ENCODE results near the gene MEMO1. TPM values are rescaled to one million over a fixed set of nuclear protein-coding genes. Genes with fewer than 3 reads are reported as not detected.

MEMO1 gene
- total RNA-seq, 2 experiments from 2014 or later: 50.1 to 52.3 TPM

DNA sequence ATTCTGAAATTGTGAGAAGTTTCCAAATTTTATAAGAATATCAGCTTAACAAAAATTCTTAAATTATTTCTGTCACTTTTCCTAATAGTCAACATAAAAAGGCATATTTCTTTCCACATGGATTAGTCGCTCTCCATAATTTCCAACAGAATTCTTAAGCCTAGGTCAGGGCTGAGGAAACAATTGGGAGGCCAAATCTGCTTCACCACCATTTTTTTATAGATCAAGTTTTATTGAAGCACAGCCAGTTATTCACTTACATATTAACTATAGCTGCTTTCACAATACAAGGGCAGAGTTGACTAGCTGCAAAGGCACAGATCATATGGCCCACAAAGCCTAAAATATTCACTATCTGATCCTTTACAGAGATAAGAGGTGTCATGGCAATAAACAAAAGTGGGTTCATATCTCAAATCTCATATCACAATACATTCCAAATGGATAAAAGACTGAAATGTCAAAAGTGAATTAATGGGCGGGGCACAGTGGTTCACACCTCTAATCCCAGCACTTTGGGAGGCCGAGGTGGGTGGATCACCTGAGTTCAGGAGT is 18.7 kb downstream of the MEMO1 start:
- Mint-ChIP-seq H3K9me3 (no peaks in the 10 kb centered on the region), H3K36me3 (ENCODE audit: low read depth) (peaks cover 16% of the 10 kb centered on the region), H3K27ac (no peak overlapping the region), H3K4me3 (no peak overlapping the region), H3K4me1 (peaks cover 32% of the 10 kb centered on the region), H3K27me3 (no peaks in the 10 kb centered on the region)
- DNase-seq: no peak
- CTCF ChIA-PET: interaction anchor here (1.0 kb wide), 1 partner anchor 16 kb away, joined by 4 read pairs; no protein-coding TSS in a partner anchor
- POLR2A ChIA-PET: interaction anchor here (0.6 kb wide), 1 partner anchor 552 kb away, joined by 6 read pairs; no protein-coding TSS in a partner anchor

GRCh38 chr2:31989946-31990345 is 20.9 kb downstream of the MEMO1 start:
- H3K36me3 Mint-ChIP-seq (ENCODE audit: low read depth): peaks cover 13% of the 10 kb centered on the region
- POLR2A ChIA-PET: interaction anchor here (0.6 to 0.7 kb wide), 2 partner anchors 74 to 394 kb away, joined by 3 to 8 read pairs; partner anchors contain the start of gene SPAST
- CTCF ChIA-PET: interaction anchor here (0.6 to 1.5 kb wide), 3 partner anchors 10 to 1143 kb away, joined by 3 to 7 read pairs (median 4); no protein-coding TSS in a partner anchor

DNA sequence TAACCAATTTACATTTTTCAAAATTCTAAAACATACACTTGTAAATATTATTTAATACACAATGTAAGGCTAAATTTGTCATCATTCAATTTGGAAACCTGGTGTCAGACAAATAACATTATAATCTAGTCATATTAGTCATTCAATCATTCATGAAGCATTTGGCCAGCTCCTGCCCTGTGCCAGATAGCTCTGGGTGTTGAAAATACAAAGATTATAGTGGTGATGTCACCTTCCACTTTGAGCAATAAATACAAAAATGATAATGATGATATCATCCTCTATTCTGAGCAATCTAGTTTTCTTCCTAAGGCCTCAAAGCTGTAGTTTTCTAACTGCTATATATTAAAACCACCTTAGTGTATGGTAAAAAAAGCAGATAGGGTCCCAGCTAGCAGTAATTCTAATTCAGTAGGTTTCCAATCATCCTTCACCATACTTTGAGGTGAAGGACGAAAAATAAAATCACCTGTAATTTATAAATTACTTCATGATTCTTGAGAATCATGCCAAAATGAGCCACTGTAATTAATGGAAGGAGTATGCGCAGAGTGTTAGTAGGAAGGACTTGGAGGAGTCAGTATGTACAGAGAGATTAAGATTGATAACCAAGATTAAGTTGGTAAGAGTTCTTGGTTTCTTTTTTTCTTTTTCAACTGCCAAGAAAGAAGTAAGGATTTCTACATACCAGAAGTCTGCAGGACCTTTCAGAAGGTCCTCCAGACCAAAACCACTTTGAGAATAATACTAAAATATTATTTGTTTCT is 23.2 kb downstream of the MEMO1 start:
- Mint-ChIP-seq H3K4me1 (peaks cover 18% of the 10 kb centered on the region), H3K27ac (no peak overlapping the region), H3K36me3 (ENCODE audit: low read depth) (peaks cover 18% of the 10 kb centered on the region), H3K27me3 (no peaks in the 10 kb centered on the region), H3K4me3 (no peak overlapping the region), H3K9me3 (no peaks in the 10 kb centered on the region)
- no peak for DNase-seq
- CTCF ChIA-PET: interaction anchor here (1.0 kb wide), 1 partner anchor 49 kb away, joined by 4 read pairs; no protein-coding TSS in a partner anchor
- POLR2A ChIA-PET: no interaction called here

More at GRCh38 chr2:31989946-31990345, 20.9 kb downstream of the MEMO1 start:
- Mint-ChIP-seq H3K27ac (no peak overlapping the region), H3K27me3 (no peaks in the 10 kb centered on the region), H3K9me3 (no peaks in the 10 kb centered on the region), H3K4me1 (peaks cover 21% of the 10 kb centered on the region), H3K4me3 (no peak overlapping the region)
- DNase-seq: no peak

DNA sequence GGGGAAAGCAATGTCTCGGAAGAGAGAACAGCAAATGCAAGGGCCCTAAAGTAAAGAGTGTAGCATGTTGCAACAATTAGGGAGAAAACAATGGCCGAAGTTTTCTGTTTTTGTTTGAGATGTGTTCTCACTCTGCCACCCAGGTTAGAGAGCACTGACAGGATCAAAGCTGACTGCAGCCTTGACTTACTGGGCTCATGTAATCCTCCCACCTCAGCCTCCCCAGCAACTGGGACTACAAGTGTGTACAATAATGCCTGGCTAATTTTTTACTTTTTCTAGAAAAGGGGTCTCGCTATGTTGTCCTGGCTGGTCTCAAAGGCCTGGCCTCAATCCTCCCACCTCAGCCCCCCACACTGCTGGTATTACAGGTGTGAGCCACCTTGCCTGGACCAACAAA is 23.9 kb downstream of the MEMO1 start:
- Mint-ChIP-seq H3K4me1 (peaks cover 14% of the 10 kb centered on the region), H3K9me3 (no peaks in the 10 kb centered on the region), H3K27ac (no peak overlapping the region), H3K4me3 (no peak overlapping the region), H3K27me3 (no peaks in the 10 kb centered on the region), H3K36me3 (ENCODE audit: low read depth) (peaks cover 16% of the 10 kb centered on the region)
- ChIA-PET POLR2A (interaction anchor here (0.6 kb wide), 1 partner anchor 18 kb away, joined by 5 read pairs; no protein-coding TSS in a partner anchor), CTCF (interaction anchor here (1.0 kb wide), 1 partner anchor 49 kb away, joined by 4 read pairs; no protein-coding TSS in a partner anchor)
- DNase-seq: no peak

GRCh38 chr2:31983762-31984467 is 26.9 kb downstream of the MEMO1 start:
- Mint-ChIP-seq H3K4me1 (peaks cover 21% of the 10 kb centered on the region), H3K9me3 (peaks cover under 1% of the 10 kb centered on the region), H3K36me3 (ENCODE audit: low read depth) (peaks cover 16% of the 10 kb centered on the region), H3K27me3 (no peaks in the 10 kb centered on the region), H3K27ac (no peak overlapping the region), H3K4me3 (no peak overlapping the region)
- ChIA-PET CTCF (no interaction called here), POLR2A (no interaction called here)
- DNase-seq: no peak

GRCh38 chr2:31980674-31981356 is 30.0 kb downstream of the MEMO1 start:
- Mint-ChIP-seq H3K27me3 (no peaks in the 10 kb centered on the region), H3K4me1 (peaks cover 21% of the 10 kb centered on the region), H3K36me3 (ENCODE audit: low read depth) (peaks cover 20% of the 10 kb centered on the region), H3K4me3 (no peak overlapping the region), H3K9me3 (peaks cover 4% of the 10 kb centered on the region), H3K27ac (peak overlapping the region; percentile 26)
- ChIA-PET CTCF (interaction anchor here (0.9 kb wide), 1 partner anchor 10 kb away, joined by 4 read pairs; no protein-coding TSS in a partner anchor), POLR2A (no interaction called here)
- no peak for DNase-seq

GRCh38 chr2:31979956-31980355 is 30.9 kb downstream of the MEMO1 start:
- POLR2A ChIA-PET: no interaction called here
- Mint-ChIP-seq H3K36me3 (ENCODE audit: low read depth) (peaks cover 20% of the 10 kb centered on the region), H3K27ac (no peak overlapping the region), H3K4me3 (no peak overlapping the region), H3K27me3 (no peaks in the 10 kb centered on the region), H3K9me3 (peaks cover 4% of the 10 kb centered on the region), H3K4me1 (peaks cover 24% of the 10 kb centered on the region)
- no peak for DNase-seq
- CTCF ChIA-PET: interaction anchor here (0.9 kb wide), 1 partner anchor 10 kb away, joined by 4 read pairs; no protein-coding TSS in a partner anchor

DNA sequence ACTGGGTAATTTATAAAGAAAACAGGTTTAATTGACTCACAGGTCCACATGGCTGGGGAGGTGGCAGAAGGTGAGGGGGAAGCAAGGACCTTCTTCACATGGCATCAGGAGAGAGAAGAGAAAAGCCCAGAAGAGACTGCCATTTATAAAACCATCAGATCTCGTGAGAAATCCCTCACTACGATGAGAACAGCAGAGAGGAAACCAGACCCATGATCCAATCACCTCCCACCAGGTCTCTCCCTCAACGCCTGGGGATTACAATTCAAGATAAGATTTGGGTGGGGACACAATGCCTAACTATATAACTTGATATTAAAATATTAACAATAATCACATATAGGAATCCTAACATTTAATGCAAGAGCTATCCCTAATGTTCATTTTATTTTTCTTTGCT is 31.8 kb downstream of the MEMO1 start:
- H3K4me1 Mint-ChIP-seq: peaks cover 23% of the 10 kb centered on the region
- no peak overlapping the region for H3K4me3 Mint-ChIP-seq
- H3K9me3 Mint-ChIP-seq: peaks cover 4% of the 10 kb centered on the region
- ChIA-PET POLR2A (no interaction called here), CTCF (no interaction called here)
- H3K27me3 Mint-ChIP-seq: no peaks in the 10 kb centered on the region
- no peak for DNase-seq
- H3K27ac Mint-ChIP-seq: no peak overlapping the region
- H3K36me3 Mint-ChIP-seq (ENCODE audit: low read depth): peaks cover 16% of the 10 kb centered on the region

DNA sequence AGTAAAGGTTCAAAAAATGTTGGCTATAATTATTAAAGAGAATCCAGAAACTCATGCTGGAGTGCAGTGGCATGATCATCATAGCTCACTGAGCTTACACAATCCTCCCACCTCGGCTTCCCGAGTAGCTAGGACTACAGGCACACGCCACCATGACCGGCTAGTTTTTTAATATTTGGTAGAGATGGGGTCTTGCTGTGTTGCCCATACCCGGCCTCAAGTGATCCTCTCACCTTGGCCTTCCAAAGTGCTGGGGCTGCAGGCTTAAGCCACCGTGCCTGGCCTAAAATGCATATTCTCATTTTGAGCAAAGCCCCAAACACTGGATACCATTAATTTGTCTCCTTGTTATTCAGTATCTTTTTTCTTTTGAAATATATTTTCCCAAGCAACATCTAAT is 32.4 kb downstream of the MEMO1 start:
- H3K27ac Mint-ChIP-seq: no peak overlapping the region
- H3K4me3 Mint-ChIP-seq: no peak overlapping the region
- H3K9me3 Mint-ChIP-seq: peaks cover 4% of the 10 kb centered on the region
- H3K4me1 Mint-ChIP-seq: peaks cover 22% of the 10 kb centered on the region
- DNase-seq: no peak
- ChIA-PET CTCF (no interaction called here), POLR2A (no interaction called here)
- peaks cover 11% of the 10 kb centered on the region for H3K36me3 Mint-ChIP-seq (ENCODE audit: low read depth)
- no peaks in the 10 kb centered on the region for H3K27me3 Mint-ChIP-seq

- Mint-ChIP-seq H3K9me3 (peaks cover under 1% of the 10 kb centered on the region), H3K4me1 (peaks cover 14% of the 10 kb centered on the region), H3K4me3 (no peak overlapping the region), H3K27me3 (no peaks in the 10 kb centered on the region), H3K27ac (no peak overlapping the region), H3K36me3 (ENCODE audit: low read depth) (peaks cover under 1% of the 10 kb centered on the region)
- DNase-seq: no peak
- ChIA-PET CTCF (no interaction called here), POLR2A (no interaction called here)
Measured at GRCh38 chr2:31973665-31974064, 37.1 kb downstream of the MEMO1 start.

DNA sequence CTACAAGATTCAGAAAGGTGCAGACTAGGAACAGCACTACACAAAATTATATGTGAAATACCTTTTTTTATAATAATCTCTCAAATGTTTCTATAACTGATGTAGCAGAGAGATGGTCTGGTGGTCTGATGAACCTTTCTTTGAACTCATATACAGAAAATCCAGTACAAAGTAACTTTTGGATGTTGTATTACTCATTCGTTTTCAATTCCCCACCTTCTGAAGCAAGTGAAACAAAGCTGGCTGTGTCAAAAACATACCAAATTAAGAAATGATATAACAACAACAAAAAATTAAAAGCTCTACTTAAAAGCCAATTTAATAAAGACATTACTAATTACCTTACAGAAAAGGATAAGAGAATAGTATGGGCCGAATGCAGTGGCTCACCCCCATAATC is 38.7 kb downstream of the MEMO1 start:
- no peak overlapping the region for H3K4me3 Mint-ChIP-seq
- DNase-seq: no peak
- ChIA-PET CTCF (interaction anchor here (1.2 kb wide), 2 partner anchors 9 to 36 kb away, joined by 3 to 4 read pairs; no protein-coding TSS in a partner anchor), POLR2A (no interaction called here)
- H3K27me3 Mint-ChIP-seq: no peaks in the 10 kb centered on the region
- H3K36me3 Mint-ChIP-seq (ENCODE audit: low read depth): no peaks in the 10 kb centered on the region
- peaks cover 14% of the 10 kb centered on the region for H3K4me1 Mint-ChIP-seq
- no peaks in the 10 kb centered on the region for H3K9me3 Mint-ChIP-seq
- no peak overlapping the region for H3K27ac Mint-ChIP-seq

DNA sequence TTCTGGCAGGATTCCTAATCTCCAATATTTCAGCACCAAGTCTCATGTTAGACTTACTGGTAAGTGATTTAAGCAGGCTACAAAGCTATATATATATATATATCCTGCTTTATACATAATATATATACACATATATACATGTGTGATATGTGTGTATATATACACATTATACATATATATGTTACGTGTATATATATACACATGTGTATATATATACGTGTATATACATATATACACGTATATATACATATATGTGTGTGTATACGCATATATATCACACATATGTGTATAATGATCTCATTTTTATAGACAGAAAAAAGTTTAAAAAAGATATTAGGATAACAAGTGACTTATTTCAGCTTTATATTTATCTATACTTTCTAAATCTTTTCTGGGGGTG is 41.6 kb downstream of the MEMO1 start:
- DNase-seq: no peak
- Mint-ChIP-seq H3K4me3 (no peak overlapping the region), H3K4me1 (peaks cover 10% of the 10 kb centered on the region), H3K36me3 (ENCODE audit: low read depth) (peaks cover 4% of the 10 kb centered on the region), H3K27ac (no peak overlapping the region), H3K9me3 (no peaks in the 10 kb centered on the region), H3K27me3 (no peaks in the 10 kb centered on the region)
- ChIA-PET CTCF (no interaction called here), POLR2A (no interaction called here)
